Hypothalamus (tissue), 51 donors: ENCODE results near the gene SLX9.

Experiments
- DNase-seq, 51 donors: peaks; one replicate each; lab custom pipeline; 2025; lab: John Stamatoyannopoulos, UW

Gene SLX9

GRCh38 chr21:44985441-44986401 is 45.9 kb downstream of the SLX9 start:
- no peak for DNase-seq

GRCh38 chr21:44986471-44987291 is 46.9 kb downstream of the SLX9 start:
- DNase-seq: no peak

- no peak for DNase-seq
Observed at GRCh38 chr21:44987301-44987885, 47.6 kb downstream of the SLX9 start.

- no peak for DNase-seq
Observed at GRCh38 chr21:44987886-44988606, 48.2 kb downstream of the SLX9 start.

- no peak for DNase-seq
Observed at GRCh38 chr21:44988607-44989536, 49.0 kb downstream of the SLX9 start.

GRCh38 chr21:44989537-44989886 is 49.7 kb downstream of the SLX9 start:
- no peak for DNase-seq

GRCh38 chr21:44989943-44990780 is 50.3 kb downstream of the SLX9 start:
- DNase-seq: no peak

- DNase-seq: no peak
Observed at GRCh38 chr21:44990921-44991320, 51.1 kb downstream of the SLX9 start.

GRCh38 chr21:44991538-44992483 is 52.0 kb downstream of the SLX9 start:
- no peak for DNase-seq

- no peak for DNase-seq
Observed at GRCh38 chr21:44992608-44993031, 52.8 kb downstream of the SLX9 start.

- no peak for DNase-seq
Observed at GRCh38 chr21:44993321-44994046, 53.7 kb downstream of the SLX9 start.

- no peak for DNase-seq
Observed at GRCh38 chr21:44994047-44994694, 54.3 kb downstream of the SLX9 start.

- DNase-seq: no peak
Observed at GRCh38 chr21:44994695-44995342, 55.0 kb downstream of the SLX9 start.

GRCh38 chr21:44995343-44995941 is 55.6 kb downstream of the SLX9 start:
- no peak for DNase-seq

GRCh38 chr21:44996096-44996495 is 56.3 kb downstream of the SLX9 start:
- no peak for DNase-seq
